Suprapubic skin (tissue), 3 donors: Measurements from ENCODE around the gene GNA15.

ENCODE experiments used
- POLR2A ChIP-seq, 2 donors: fragments of 450-650 bp; IDR thresholded peaks; one replicate each; pipeline ENCODE4 v1.6.1; 2017; ENCODE audit warnings: antibody characterized with exemption in 2 of 2, mild to moderate bottlenecking in 2 of 2, moderate library complexity in 2 of 2
- TF ChIP-seq, protein P1 (sequence below), 2 donors: fragments of 200-600 bp in 1 of 2; fragments of 450-650 bp in 1 of 2; sonication (generic) in 1 of 2; IDR thresholded peaks; one replicate each; pipeline ENCODE4 v1.5.1; 2016 to 2019; ENCODE audit warnings: antibody characterized with exemption in 2 of 2, mild to moderate bottlenecking in 1 of 2, moderate library complexity in 1 of 2

DNA sequence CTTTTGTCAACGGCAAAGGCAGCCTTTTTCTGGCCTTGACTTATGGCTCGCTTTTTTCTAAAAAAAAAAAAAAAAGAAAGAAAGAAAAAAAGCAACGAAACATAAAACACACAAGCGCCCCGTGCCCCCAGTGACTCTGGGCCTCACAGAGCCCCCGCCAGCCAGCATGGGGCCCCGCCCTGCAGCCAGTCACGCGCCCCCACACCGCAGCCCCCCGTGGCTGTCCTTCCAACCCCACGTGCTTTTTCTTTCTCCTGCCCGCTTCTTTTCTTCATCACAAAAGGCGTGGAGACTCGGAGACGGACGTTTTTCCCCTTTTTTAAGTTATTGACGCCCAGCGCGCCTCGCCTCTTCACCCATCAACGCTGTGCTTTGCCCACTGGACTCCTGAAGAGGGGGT, 14.4 kb upstream of the GNA15 start:
- TF ChIP-seq, protein P1, sequence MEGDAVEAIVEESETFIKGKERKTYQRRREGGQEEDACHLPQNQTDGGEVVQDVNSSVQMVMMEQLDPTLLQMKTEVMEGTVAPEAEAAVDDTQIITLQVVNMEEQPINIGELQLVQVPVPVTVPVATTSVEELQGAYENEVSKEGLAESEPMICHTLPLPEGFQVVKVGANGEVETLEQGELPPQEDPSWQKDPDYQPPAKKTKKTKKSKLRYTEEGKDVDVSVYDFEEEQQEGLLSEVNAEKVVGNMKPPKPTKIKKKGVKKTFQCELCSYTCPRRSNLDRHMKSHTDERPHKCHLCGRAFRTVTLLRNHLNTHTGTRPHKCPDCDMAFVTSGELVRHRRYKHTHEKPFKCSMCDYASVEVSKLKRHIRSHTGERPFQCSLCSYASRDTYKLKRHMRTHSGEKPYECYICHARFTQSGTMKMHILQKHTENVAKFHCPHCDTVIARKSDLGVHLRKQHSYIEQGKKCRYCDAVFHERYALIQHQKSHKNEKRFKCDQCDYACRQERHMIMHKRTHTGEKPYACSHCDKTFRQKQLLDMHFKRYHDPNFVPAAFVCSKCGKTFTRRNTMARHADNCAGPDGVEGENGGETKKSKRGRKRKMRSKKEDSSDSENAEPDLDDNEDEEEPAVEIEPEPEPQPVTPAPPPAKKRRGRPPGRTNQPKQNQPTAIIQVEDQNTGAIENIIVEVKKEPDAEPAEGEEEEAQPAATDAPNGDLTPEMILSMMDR (IDR thresholded peaks at IDR 0.05), result no peak
- TF ChIP-seq POLR2A (IDR thresholded peaks at IDR 0.05), result no peak
